GM12864 (cell line): ENCODE data around the gene ARHGAP27.

Experiments used
- DNase-seq: peaks from one replicate; pipeline ENCODE4 v3.0.0-alpha.2; 2011; ENCODE audit warnings: low read depth
- H3K4me3 ChIP-seq: 2 replicates; pipeline ENCODE4 v1.5.1; 2011; ENCODE audit warnings: mild to moderate bottlenecking, low read depth, low read length, control low read depth
- TF ChIP-seq, protein P1 (sequence below): IDR thresholded peaks from 2 replicates; pipeline ENCODE4 v1.5.1; 2011; ENCODE audit warnings: low read depth, mild to moderate bottlenecking, moderate library complexity, low read length, control low read depth, inconsistent platforms; ENCODE audit errors: missing control alignments

Gene ARHGAP27

GRCh38 chr17:45384789-45385262, 47.8 kb downstream of the ARHGAP27 start:
- TF ChIP-seq, protein P1, sequence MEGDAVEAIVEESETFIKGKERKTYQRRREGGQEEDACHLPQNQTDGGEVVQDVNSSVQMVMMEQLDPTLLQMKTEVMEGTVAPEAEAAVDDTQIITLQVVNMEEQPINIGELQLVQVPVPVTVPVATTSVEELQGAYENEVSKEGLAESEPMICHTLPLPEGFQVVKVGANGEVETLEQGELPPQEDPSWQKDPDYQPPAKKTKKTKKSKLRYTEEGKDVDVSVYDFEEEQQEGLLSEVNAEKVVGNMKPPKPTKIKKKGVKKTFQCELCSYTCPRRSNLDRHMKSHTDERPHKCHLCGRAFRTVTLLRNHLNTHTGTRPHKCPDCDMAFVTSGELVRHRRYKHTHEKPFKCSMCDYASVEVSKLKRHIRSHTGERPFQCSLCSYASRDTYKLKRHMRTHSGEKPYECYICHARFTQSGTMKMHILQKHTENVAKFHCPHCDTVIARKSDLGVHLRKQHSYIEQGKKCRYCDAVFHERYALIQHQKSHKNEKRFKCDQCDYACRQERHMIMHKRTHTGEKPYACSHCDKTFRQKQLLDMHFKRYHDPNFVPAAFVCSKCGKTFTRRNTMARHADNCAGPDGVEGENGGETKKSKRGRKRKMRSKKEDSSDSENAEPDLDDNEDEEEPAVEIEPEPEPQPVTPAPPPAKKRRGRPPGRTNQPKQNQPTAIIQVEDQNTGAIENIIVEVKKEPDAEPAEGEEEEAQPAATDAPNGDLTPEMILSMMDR: no peak
- H3K4me3 ChIP-seq: no peak overlapping the region
- DNase-seq: no peak

GRCh38 chr17:45384047-45384788, 48.5 kb downstream of the ARHGAP27 start:
- TF ChIP-seq, protein P1: no peak
- no peak overlapping the region for H3K4me3 ChIP-seq
- no peak for DNase-seq

DNA sequence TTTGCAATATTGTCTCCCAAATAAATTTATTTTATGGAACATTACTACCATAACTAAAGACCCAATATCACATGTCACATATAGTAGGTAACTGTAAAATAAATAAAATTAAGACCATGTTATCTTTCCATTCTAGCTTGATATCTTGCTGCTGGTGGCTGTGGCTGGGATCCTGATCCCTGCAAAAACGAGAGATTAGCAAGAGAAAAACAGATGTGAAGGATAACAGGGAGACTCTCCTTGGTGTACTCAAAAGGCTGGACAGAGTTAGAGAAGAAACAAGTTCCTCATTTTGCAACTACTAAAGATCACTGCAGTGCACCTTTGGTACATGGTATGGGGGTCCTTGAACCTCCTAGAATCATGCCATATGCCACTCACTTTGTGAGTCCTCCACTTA, 49.7 kb downstream of the ARHGAP27 start:
- TF ChIP-seq, protein P1: no peak
- no peak overlapping the region for H3K4me3 ChIP-seq
- DNase-seq: no peak

- no peak overlapping the region for H3K4me3 ChIP-seq
- TF ChIP-seq, protein P1: no peak
- DNase-seq: no peak
Observed at GRCh38 chr17:45382226-45382625, 50.4 kb downstream of the ARHGAP27 start.

DNA sequence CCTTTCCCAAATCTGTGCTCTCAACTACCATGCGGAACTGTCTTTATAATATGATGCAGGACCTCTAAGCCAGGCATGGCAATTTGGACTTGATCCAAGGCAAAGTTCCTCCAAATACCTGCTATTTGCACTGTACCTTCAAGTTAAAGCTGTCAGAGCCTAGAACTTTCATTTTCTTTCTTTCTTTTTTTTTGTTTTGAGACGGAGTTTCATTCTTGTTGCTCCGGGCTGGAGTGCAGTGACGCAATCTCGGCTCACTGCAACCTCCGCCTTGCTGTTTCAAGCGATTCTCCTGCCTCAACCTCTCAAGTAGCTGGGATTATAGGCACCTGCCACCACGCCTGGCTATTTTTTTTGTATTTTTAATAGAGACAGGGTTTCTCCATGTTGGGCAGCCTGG, 51.7 kb downstream of the ARHGAP27 start:
- H3K4me3 ChIP-seq: no peak overlapping the region
- no peak for DNase-seq
- TF ChIP-seq, protein P1: no peak

DNA sequence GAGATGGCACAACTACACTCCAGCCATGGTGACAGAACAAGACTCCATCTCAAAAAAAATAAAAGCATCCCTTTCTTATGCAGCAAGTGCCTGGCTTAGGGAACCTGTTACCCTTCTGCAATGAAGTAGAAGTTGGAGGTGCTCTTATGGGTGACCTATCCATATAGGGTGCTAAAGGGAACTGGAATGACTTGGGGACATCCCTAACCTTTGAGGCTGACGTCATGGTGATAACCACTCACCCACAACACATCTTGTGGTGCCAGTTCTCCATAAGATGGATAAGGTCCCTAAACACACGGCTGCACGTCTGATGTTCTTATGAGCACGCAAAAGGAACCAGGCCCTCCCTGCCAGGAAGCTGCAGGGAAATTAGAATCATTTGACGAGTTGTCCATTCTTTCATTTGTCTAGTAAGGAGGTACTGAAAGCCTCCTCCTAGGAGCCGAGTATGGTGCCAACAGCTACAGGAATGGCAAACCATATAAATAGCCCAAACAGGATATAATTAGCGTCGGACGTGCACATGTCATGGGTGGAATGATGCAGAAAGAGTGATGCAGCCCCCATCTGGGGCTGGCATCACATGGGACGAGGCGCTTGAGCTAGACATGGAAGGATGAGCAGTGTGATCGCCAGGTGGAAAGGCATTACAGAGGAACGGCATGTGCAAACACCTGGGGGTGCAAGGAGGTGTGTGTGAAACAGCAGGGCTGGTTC, 52.5 kb downstream of the ARHGAP27 start:
- no peak overlapping the region for H3K4me3 ChIP-seq
- no peak for DNase-seq
- TF ChIP-seq, protein P1: no peak
